ENCODE measurements around the gene MTM1. TPM values are rescaled to one million over a fixed set of nuclear protein-coding genes. Genes with fewer than 3 reads are reported as not detected.

The MTM1 gene
- total RNA-seq, 4 donors from 2014 or later = 13.5 to 27.2 (median 17.8) TPM

- H3K4me3 ChIP-seq = no peak overlapping the region
- TF ChIP-seq, protein P1, sequence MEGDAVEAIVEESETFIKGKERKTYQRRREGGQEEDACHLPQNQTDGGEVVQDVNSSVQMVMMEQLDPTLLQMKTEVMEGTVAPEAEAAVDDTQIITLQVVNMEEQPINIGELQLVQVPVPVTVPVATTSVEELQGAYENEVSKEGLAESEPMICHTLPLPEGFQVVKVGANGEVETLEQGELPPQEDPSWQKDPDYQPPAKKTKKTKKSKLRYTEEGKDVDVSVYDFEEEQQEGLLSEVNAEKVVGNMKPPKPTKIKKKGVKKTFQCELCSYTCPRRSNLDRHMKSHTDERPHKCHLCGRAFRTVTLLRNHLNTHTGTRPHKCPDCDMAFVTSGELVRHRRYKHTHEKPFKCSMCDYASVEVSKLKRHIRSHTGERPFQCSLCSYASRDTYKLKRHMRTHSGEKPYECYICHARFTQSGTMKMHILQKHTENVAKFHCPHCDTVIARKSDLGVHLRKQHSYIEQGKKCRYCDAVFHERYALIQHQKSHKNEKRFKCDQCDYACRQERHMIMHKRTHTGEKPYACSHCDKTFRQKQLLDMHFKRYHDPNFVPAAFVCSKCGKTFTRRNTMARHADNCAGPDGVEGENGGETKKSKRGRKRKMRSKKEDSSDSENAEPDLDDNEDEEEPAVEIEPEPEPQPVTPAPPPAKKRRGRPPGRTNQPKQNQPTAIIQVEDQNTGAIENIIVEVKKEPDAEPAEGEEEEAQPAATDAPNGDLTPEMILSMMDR (IDR thresholded peaks at IDR 0.05) = no peak
- no peak for TF ChIP-seq EP300 (IDR thresholded peaks at IDR 0.05)
- TF ChIP-seq POLR2A (IDR thresholded peaks at IDR 0.05) = no peak
- H3K27me3 ChIP-seq = no peaks in the 10 kb centered on the region
- no peaks in the 10 kb centered on the region for H3K36me3 ChIP-seq
- no peak for DNase-seq (ENCODE audit: low spot score in 2 of 2)
- H3K4me1 ChIP-seq = peaks cover 0 to 31% (median 8%) of the 10 kb centered on the region in 4 donors
- 52 to 58% methylated on average over 2 of the region's 2 CpGs for WGBS, 2 donors
- H3K9me3 ChIP-seq = no peaks in the 10 kb centered on the region
- H3K27ac ChIP-seq = peak overlapping the region in 1 of 4 donors; percentile 89
These were observed 19.7 kb upstream of the MTM1 start for GRCh38 chrX:150548684-150549083.

GRCh38 chrX:150551963-150552362 is 16.5 kb upstream of the MTM1 start:
- no peak for DNase-seq (ENCODE audit: low spot score in 2 of 2)
- Histone ChIP-seq H3K36me3 (no peaks in the 10 kb centered on the region), H3K27ac (no peak overlapping the region), H3K4me3 (no peak overlapping the region), H3K9me3 (no peaks in the 10 kb centered on the region), H3K4me1 (peaks cover 0 to 17% (median 4%) of the 10 kb centered on the region in 4 donors), H3K27me3 (no peaks in the 10 kb centered on the region)
- WGBS, 2 donors = 77 to 93% methylated on average over 3 of the region's 3 CpGs
- TF ChIP-seq POLR2A (IDR thresholded peaks at IDR 0.05) (no peak), EP300 (IDR thresholded peaks at IDR 0.05) (no peak)
- TF ChIP-seq, protein P1 (IDR thresholded peaks at IDR 0.05) = no peak

GRCh38 chrX:150558424-150558823 is 10.0 kb upstream of the MTM1 start:
- H3K27ac ChIP-seq = no peak overlapping the region
- 20 to 59% methylated on average over 5 to 6 of the region's 7 CpGs for WGBS, 2 donors
- no peak overlapping the region for H3K4me3 ChIP-seq
- TF ChIP-seq EP300 (IDR thresholded peaks at IDR 0.05) (no peak), POLR2A (IDR thresholded peaks at IDR 0.05) (no peak)
- TF ChIP-seq, protein P1 (IDR thresholded peaks at IDR 0.05) = no peak
- no peaks in the 10 kb centered on the region for H3K27me3 ChIP-seq
- no peaks in the 10 kb centered on the region for H3K9me3 ChIP-seq
- no peaks in the 10 kb centered on the region for H3K4me1 ChIP-seq
- DNase-seq (ENCODE audit: low spot score in 2 of 2) = no peak
- no peaks in the 10 kb centered on the region for H3K36me3 ChIP-seq

GRCh38 chrX:150564838-150565237 is 3.6 kb upstream of the MTM1 start:
- no peak overlapping the region for H3K27ac ChIP-seq
- WGBS, 2 donors = 55 to 75% methylated on average over 3 of the region's 3 CpGs
- no peak for TF ChIP-seq POLR2A (IDR thresholded peaks at IDR 0.05)
- TF ChIP-seq EP300 (IDR thresholded peaks at IDR 0.05) = no peak
- TF ChIP-seq, protein P1 (IDR thresholded peaks at IDR 0.05) = no peak

GRCh38 chrX:150565551-150565950 is 2.9 kb upstream of the MTM1 start:
- no peak for DNase-seq (ENCODE audit: low spot score in 2 of 2)
- no peak overlapping the region for H3K27ac ChIP-seq
- H3K27me3 ChIP-seq = no peaks in the 10 kb centered on the region
- H3K36me3 ChIP-seq = no peaks in the 10 kb centered on the region
- H3K9me3 ChIP-seq = no peaks in the 10 kb centered on the region
- no peak overlapping the region for H3K4me3 ChIP-seq
- TF ChIP-seq, protein P1 (IDR thresholded peaks at IDR 0.05) = no peak
- TF ChIP-seq POLR2A (IDR thresholded peaks at IDR 0.05) (no peak), EP300 (IDR thresholded peaks at IDR 0.05) (no peak)
- WGBS, 2 donors = 76 to 84% methylated on average over 5 of the region's 5 CpGs
- peaks cover 0 to 10% (median 0%) of the 10 kb centered on the region in 4 donors for H3K4me1 ChIP-seq

More at GRCh38 chrX:150564838-150565237, 3.6 kb upstream of the MTM1 start:
- no peak overlapping the region for H3K4me3 ChIP-seq
- H3K9me3 ChIP-seq = no peaks in the 10 kb centered on the region
- no peaks in the 10 kb centered on the region for H3K36me3 ChIP-seq
- no peak for DNase-seq (ENCODE audit: low spot score in 2 of 2)
- H3K4me1 ChIP-seq = peaks cover 0 to 4% (median 0%) of the 10 kb centered on the region in 4 donors
- H3K27me3 ChIP-seq = no peaks in the 10 kb centered on the region
